PC-3 (cell line): Measurements from ENCODE around the gene DLGAP1.

ENCODE experiments used
- CTCF ChIP-seq: fragments of 300-600 bp; sonication (generic); conservative IDR thresholded peaks from 2 replicates; pipeline ENCODE4 v1.5.1; 2017; ENCODE audit warnings: antibody characterized with exemption, low read depth, mild to moderate bottlenecking, low read length
- EZH2 ChIP-seq: fragments of 300-600 bp; sonication (generic); IDR thresholded peaks from one replicate; pipeline ENCODE4 v1.6.1; 2017; ENCODE audit warnings: antibody characterized with exemption, mild to moderate bottlenecking, low read length; ENCODE audit not compliant: unreplicated experiment
- EZH2phosphoT487 ChIP-seq: fragments of 300-600 bp; sonication (generic); IDR thresholded peaks from 2 replicates; pipeline ENCODE4 v1.6.1; 2018; ENCODE audit warnings: mild to moderate bottlenecking, antibody characterized with exemption, low read length, borderline replicate concordance

DNA sequence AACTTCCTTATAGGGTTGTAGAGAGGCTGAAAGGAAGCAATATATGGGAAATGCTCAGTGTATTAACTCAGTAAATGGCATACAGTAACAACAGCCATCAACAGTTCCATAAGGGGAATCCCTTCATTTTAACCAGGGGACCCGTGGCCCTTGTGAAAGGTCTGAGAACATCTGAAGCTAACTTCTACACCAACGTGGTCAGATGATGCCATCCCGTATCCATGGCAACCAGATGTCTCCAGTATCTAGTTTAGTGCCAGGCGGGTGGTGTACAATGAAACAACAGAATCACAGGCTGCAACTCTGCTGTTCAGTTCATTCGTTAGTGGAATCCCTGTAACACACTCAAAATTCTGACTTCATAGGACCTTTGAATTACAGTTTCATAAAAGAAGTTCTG is 842.8 kb downstream of the DLGAP1 start:
- no peak for TF ChIP-seq CTCF
- no peak for TF ChIP-seq EZH2
- no peak for TF ChIP-seq EZH2phosphoT487
